Adrenal gland (tissue), 5 donors: ENCODE measurements around the gene CAMTA1.

ENCODE experiments used
- CTCF ChIP-seq, 6 experiments: fragments of 450-650 bp in 4 of 6; fragments of 200-600 bp in 2 of 6; sonication (generic) in 1 of 6; IDR thresholded peaks; 1 replicate in 5 of 6; 2 replicates in 1 of 6; pipeline versions ENCODE4 v1.5.1 to v1.8.0; 2016 to 2021; ENCODE audit warnings: antibody characterized with exemption in 6 of 6, mild to moderate bottlenecking in 2 of 6, moderate library complexity in 1 of 6
- POLR2A ChIP-seq, 2 donors: fragments of 450-650 bp; IDR thresholded peaks; one replicate each; pipeline ENCODE4 v1.6.1; 2017; ENCODE audit warnings: antibody characterized with exemption in 2 of 2, mild to moderate bottlenecking in 2 of 2, moderate library complexity in 1 of 2
- donor health status: DM: no; HTN: no; CAD: no.

- TF ChIP-seq CTCF (IDR thresholded peaks at IDR 0.05) = no peak
- no peak for TF ChIP-seq POLR2A (IDR thresholded peaks at IDR 0.05)
These were observed 387.6 kb downstream of the CAMTA1 start for GRCh38 chr1:7172804-7173203.
